ENCODE data around the gene SLC35A1. TPM values are rescaled to one million over a fixed set of nuclear protein-coding genes. Genes with fewer than 3 reads are reported as not detected.

SLC35A1 gene
- total RNA-seq, 1 experiment from 2014 or later: 6.4 TPM

DNA sequence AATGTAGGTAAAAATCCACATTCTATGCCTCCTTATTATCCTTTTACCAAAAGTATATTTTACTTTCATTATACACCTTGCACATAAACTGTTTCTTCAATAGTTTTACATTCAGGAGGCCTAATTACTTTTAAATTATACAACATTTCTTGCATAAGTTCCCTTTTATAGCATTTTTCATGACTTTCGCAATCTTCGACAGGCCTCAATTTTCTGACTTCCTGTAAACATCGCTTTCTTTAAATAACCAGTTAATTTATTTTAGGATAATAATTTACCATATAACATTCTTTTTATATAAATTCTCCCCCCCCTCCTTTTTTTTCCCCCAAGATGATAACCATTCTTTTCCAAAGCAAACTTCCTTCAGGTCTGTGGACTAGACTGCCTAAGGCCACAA, 9.2 kb downstream of the SLC35A1 start:
- ChIA-PET CTCF (no interaction called here), POLR2A (no interaction called here)
- no peak for DNase-seq (ENCODE audit: low spot score)
- Mint-ChIP-seq H3K4me1 (peaks cover 8% of the 10 kb centered on the region), H3K27ac (no peak overlapping the region), H3K27me3 (ENCODE audit: low read depth) (no peaks in the 10 kb centered on the region), H3K9me3 (peaks cover 5% of the 10 kb centered on the region), H3K4me3 (no peak overlapping the region), H3K36me3 (peaks cover 3% of the 10 kb centered on the region)
- TF ChIP-seq RORB (CRISPR knock-in tag; IDR thresholded peaks at IDR 0.05): no peak
- TF ChIP-seq, protein P1, sequence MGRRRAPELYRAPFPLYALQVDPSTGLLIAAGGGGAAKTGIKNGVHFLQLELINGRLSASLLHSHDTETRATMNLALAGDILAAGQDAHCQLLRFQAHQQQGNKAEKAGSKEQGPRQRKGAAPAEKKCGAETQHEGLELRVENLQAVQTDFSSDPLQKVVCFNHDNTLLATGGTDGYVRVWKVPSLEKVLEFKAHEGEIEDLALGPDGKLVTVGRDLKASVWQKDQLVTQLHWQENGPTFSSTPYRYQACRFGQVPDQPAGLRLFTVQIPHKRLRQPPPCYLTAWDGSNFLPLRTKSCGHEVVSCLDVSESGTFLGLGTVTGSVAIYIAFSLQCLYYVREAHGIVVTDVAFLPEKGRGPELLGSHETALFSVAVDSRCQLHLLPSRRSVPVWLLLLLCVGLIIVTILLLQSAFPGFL (CRISPR knock-in tag; IDR thresholded peaks at IDR 0.05; ENCODE audit: borderline replicate concordance): no peak
- TF ChIP-seq FOXK1 (CRISPR knock-in tag; IDR thresholded peaks at IDR 0.05): no peak
- TF ChIP-seq, protein P2, sequence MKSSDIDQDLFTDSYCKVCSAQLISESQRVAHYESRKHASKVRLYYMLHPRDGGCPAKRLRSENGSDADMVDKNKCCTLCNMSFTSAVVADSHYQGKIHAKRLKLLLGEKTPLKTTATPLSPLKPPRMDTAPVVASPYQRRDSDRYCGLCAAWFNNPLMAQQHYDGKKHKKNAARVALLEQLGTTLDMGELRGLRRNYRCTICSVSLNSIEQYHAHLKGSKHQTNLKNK (CRISPR knock-in tag; IDR thresholded peaks at IDR 0.05): no peak
- TF ChIP-seq NFE2L1 (CRISPR knock-in tag; IDR thresholded peaks at IDR 0.05): no peak
- TF ChIP-seq, protein P3, sequence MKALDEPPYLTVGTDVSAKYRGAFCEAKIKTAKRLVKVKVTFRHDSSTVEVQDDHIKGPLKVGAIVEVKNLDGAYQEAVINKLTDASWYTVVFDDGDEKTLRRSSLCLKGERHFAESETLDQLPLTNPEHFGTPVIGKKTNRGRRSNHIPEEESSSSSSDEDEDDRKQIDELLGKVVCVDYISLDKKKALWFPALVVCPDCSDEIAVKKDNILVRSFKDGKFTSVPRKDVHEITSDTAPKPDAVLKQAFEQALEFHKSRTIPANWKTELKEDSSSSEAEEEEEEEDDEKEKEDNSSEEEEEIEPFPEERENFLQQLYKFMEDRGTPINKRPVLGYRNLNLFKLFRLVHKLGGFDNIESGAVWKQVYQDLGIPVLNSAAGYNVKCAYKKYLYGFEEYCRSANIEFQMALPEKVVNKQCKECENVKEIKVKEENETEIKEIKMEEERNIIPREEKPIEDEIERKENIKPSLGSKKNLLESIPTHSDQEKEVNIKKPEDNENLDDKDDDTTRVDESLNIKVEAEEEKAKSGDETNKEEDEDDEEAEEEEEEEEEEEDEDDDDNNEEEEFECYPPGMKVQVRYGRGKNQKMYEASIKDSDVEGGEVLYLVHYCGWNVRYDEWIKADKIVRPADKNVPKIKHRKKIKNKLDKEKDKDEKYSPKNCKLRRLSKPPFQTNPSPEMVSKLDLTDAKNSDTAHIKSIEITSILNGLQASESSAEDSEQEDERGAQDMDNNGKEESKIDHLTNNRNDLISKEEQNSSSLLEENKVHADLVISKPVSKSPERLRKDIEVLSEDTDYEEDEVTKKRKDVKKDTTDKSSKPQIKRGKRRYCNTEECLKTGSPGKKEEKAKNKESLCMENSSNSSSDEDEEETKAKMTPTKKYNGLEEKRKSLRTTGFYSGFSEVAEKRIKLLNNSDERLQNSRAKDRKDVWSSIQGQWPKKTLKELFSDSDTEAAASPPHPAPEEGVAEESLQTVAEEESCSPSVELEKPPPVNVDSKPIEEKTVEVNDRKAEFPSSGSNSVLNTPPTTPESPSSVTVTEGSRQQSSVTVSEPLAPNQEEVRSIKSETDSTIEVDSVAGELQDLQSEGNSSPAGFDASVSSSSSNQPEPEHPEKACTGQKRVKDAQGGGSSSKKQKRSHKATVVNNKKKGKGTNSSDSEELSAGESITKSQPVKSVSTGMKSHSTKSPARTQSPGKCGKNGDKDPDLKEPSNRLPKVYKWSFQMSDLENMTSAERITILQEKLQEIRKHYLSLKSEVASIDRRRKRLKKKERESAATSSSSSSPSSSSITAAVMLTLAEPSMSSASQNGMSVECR (CRISPR knock-in tag; IDR thresholded peaks at IDR 0.05; ENCODE audit: borderline replicate concordance): no peak
- no peak for TF ChIP-seq ETV6 (CRISPR knock-in tag; IDR thresholded peaks at IDR 0.05)
- TF ChIP-seq, protein P4, sequence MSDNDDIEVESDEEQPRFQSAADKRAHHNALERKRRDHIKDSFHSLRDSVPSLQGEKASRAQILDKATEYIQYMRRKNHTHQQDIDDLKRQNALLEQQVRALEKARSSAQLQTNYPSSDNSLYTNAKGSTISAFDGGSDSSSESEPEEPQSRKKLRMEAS (CRISPR knock-in tag; IDR thresholded peaks at IDR 0.05): no peak
- no peak for TF ChIP-seq ZNF121 (CRISPR knock-in tag; IDR thresholded peaks at IDR 0.05)
- TF ChIP-seq SMAD4 (CRISPR knock-in tag; IDR thresholded peaks at IDR 0.05): no peak
- TF ChIP-seq, protein P5, sequence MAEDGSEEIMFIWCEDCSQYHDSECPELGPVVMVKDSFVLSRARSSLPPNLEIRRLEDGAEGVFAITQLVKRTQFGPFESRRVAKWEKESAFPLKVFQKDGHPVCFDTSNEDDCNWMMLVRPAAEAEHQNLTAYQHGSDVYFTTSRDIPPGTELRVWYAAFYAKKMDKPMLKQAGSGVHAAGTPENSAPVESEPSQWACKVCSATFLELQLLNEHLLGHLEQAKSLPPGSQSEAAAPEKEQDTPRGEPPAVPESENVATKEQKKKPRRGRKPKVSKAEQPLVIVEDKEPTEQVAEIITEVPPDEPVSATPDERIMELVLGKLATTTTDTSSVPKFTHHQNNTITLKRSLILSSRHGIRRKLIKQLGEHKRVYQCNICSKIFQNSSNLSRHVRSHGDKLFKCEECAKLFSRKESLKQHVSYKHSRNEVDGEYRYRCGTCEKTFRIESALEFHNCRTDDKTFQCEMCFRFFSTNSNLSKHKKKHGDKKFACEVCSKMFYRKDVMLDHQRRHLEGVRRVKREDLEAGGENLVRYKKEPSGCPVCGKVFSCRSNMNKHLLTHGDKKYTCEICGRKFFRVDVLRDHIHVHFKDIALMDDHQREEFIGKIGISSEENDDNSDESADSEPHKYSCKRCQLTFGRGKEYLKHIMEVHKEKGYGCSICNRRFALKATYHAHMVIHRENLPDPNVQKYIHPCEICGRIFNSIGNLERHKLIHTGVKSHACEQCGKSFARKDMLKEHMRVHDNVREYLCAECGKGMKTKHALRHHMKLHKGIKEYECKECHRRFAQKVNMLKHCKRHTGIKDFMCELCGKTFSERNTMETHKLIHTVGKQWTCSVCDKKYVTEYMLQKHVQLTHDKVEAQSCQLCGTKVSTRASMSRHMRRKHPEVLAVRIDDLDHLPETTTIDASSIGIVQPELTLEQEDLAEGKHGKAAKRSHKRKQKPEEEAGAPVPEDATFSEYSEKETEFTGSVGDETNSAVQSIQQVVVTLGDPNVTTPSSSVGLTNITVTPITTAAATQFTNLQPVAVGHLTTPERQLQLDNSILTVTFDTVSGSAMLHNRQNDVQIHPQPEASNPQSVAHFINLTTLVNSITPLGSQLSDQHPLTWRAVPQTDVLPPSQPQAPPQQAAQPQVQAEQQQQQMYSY (CRISPR knock-in tag; IDR thresholded peaks at IDR 0.05): no peak
- no peak for TF ChIP-seq RELA (CRISPR knock-in tag; IDR thresholded peaks at IDR 0.05; ENCODE audit: borderline replicate concordance)
- TF ChIP-seq ZNF219 (CRISPR knock-in tag; IDR thresholded peaks at IDR 0.05; ENCODE audit: borderline replicate concordance): no peak
- TF ChIP-seq, protein P6, sequence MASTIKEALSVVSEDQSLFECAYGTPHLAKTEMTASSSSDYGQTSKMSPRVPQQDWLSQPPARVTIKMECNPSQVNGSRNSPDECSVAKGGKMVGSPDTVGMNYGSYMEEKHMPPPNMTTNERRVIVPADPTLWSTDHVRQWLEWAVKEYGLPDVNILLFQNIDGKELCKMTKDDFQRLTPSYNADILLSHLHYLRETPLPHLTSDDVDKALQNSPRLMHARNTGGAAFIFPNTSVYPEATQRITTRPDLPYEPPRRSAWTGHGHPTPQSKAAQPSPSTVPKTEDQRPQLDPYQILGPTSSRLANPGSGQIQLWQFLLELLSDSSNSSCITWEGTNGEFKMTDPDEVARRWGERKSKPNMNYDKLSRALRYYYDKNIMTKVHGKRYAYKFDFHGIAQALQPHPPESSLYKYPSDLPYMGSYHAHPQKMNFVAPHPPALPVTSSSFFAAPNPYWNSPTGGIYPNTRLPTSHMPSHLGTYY (CRISPR knock-in tag; IDR thresholded peaks at IDR 0.05): no peak
- TF ChIP-seq, protein P7, sequence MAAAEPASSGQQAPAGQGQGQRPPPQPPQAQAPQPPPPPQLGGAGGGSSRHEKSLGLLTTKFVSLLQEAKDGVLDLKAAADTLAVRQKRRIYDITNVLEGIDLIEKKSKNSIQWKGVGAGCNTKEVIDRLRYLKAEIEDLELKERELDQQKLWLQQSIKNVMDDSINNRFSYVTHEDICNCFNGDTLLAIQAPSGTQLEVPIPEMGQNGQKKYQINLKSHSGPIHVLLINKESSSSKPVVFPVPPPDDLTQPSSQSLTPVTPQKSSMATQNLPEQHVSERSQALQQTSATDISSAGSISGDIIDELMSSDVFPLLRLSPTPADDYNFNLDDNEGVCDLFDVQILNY (CRISPR knock-in tag; IDR thresholded peaks at IDR 0.05): no peak
- no peak for ATAC-seq

Data from WTC11 (cell line).